GM19397 (cell line): ENCODE data around the gene CDX1.

Source experiments
- ATAC-seq: cut with Tn5 transposase; IDR thresholded peaks from one replicate; pipeline ENCODE4 v1.9.1; 2021; ENCODE audit warnings: mild to moderate bottlenecking, moderate library complexity; ENCODE audit not compliant: unreplicated experiment

The CDX1 gene

GRCh38 chr5:150166650-150167511, at the start of gene CDX1:
Gene CDX1 (plus strand): TSS chr5:150166778. CDS start chr5:150166877, 99 bp downstream.
- no peak for ATAC-seq

- ATAC-seq, result no peak
Measured at GRCh38 chr5:150117945-150118560, 48.5 kb upstream of the CDX1 start.

GRCh38 chr5:150118561-150119229, 47.9 kb upstream of the CDX1 start:
- no peak for ATAC-seq

GRCh38 chr5:150119421-150120061, 47.0 kb upstream of the CDX1 start:
- no peak for ATAC-seq

GRCh38 chr5:150120062-150120441, 46.5 kb upstream of the CDX1 start:
- no peak for ATAC-seq

GRCh38 chr5:150120617-150121447, 45.7 kb upstream of the CDX1 start:
- ATAC-seq, result no peak

GRCh38 chr5:150121448-150122157, 45.0 kb upstream of the CDX1 start:
- no peak for ATAC-seq

GRCh38 chr5:150122158-150122510, 44.4 kb upstream of the CDX1 start:
- ATAC-seq, result peak; percentile 51

- ATAC-seq, result no peak
Measured at GRCh38 chr5:150122536-150123481, 43.8 kb upstream of the CDX1 start.

GRCh38 chr5:150123542-150123941, 43.0 kb upstream of the CDX1 start:
- ATAC-seq, result no peak

- ATAC-seq, result no peak
Measured at GRCh38 chr5:150124111-150124557, 42.4 kb upstream of the CDX1 start.

- ATAC-seq, result no peak
Measured at GRCh38 chr5:150124596-150124995, 42.0 kb upstream of the CDX1 start.

GRCh38 chr5:150125334-150125733, 41.2 kb upstream of the CDX1 start:
- ATAC-seq, result no peak

- no peak for ATAC-seq
Measured at GRCh38 chr5:150126199-150126920, 40.2 kb upstream of the CDX1 start.

GRCh38 chr5:150126921-150127265, 39.7 kb upstream of the CDX1 start:
- no peak for ATAC-seq

- ATAC-seq, result no peak
Measured at GRCh38 chr5:150129454-150129812, 37.1 kb upstream of the CDX1 start.

GRCh38 chr5:150129813-150130492, 36.6 kb upstream of the CDX1 start:
- ATAC-seq, result no peak

- ATAC-seq, result no peak
Measured at GRCh38 chr5:150130493-150130922, 36.1 kb upstream of the CDX1 start.
